MM.1S (cell line): Measurements from ENCODE around the gene UBE2Q2.
"Not testable (repeated sequence)": the region's sequence is repeated elsewhere in the genome, so short reads cannot be mapped to it uniquely, and the experiment has no call there.

ENCODE experiments used
- DNase-seq: peaks from one replicate; pipeline ENCODE4 v3.0.0-alpha.2; 2015
- H2AFZ ChIP-seq: fragments of 300-600 bp; sonication (generic); 2 replicates; pipeline ENCODE4 v1.6.0; 2016; ENCODE audit warnings: antibody characterized with exemption, low read length
- H3F3A ChIP-seq: fragments of 300-600 bp; sonication (generic); 2 replicates; pipeline ENCODE4 v1.6.1; 2016; ENCODE audit warnings: mild to moderate bottlenecking, antibody characterized with exemption, low read length, moderate library complexity, mixed read lengths; ENCODE audit not compliant: insufficient read depth
- H3K27ac ChIP-seq: fragments of 300-600 bp; sonication (generic); 2 replicates; pipeline ENCODE4 v1.5.1; 2016; ENCODE audit warnings: mild to moderate bottlenecking, low read length
- H3K27me3 ChIP-seq: fragments of 300-600 bp; sonication (generic); replicated peaks from 2 replicates; pipeline ENCODE4 v1.6.0; 2016; ENCODE audit warnings: low read length; ENCODE audit not compliant: insufficient read depth
- H3K36me3 ChIP-seq: fragments of 300-600 bp; sonication (generic); replicated peaks from 2 replicates; pipeline ENCODE4 v1.6.1; 2016; ENCODE audit warnings: mild to moderate bottlenecking, low read length, mixed read lengths; ENCODE audit not compliant: insufficient read depth
- H3K4me1 ChIP-seq: fragments of 300-600 bp; sonication (generic); 2 replicates; pipeline ENCODE4 v1.6.1; 2016; ENCODE audit warnings: low read length, mixed read lengths
- H3K4me2 ChIP-seq: fragments of 300-600 bp; sonication (generic); 2 replicates; pipeline ENCODE4 v1.6.0; 2016; ENCODE audit warnings: low read depth, low read length
- H3K4me3 ChIP-seq: fragments of 300-600 bp; sonication (generic); 2 replicates; pipeline ENCODE4 v1.5.1; 2016; ENCODE audit warnings: low read length, mixed read lengths
- H3K79me2 ChIP-seq: fragments of 300-600 bp; sonication (generic); 2 replicates; pipeline ENCODE4 v1.6.1; 2016; ENCODE audit warnings: mixed run types, low read length, mixed read lengths
- H3K9ac ChIP-seq: fragments of 300-600 bp; sonication (generic); 2 replicates; pipeline ENCODE4 v1.6.1; 2016; ENCODE audit warnings: low read length, mixed read lengths
- H3K9me2 ChIP-seq: fragments of 300-600 bp; sonication (generic); replicated peaks from 2 replicates; pipeline ENCODE4 v1.6.1; 2016; ENCODE audit warnings: mild to moderate bottlenecking, low read length, mixed read lengths; ENCODE audit not compliant: insufficient read depth
- H3K9me3 ChIP-seq: fragments of 300-600 bp; sonication (generic); replicated peaks from 2 replicates; pipeline ENCODE4 v1.6.1; 2016; ENCODE audit warnings: mild to moderate bottlenecking, low read length, mixed read lengths; ENCODE audit not compliant: insufficient read depth
- H4K20me1 ChIP-seq: fragments of 300-600 bp; sonication (generic); 2 replicates; pipeline ENCODE4 v1.6.1; 2016; ENCODE audit warnings: mild to moderate bottlenecking, low read length, moderate library complexity, mixed read lengths; ENCODE audit not compliant: insufficient read depth
- CTCF ChIP-seq: fragments of 300-600 bp; sonication (generic); IDR thresholded peaks from 2 replicates; pipeline ENCODE4 v1.5.1; 2016; ENCODE audit warnings: antibody characterized with exemption, low read length, mixed read lengths
- EZH2 ChIP-seq: fragments of 300-600 bp; sonication (generic); optimal IDR thresholded peaks from 2 replicates; pipeline ENCODE3; 2017; ENCODE audit warnings: low read depth, mild to moderate bottlenecking, antibody characterized with exemption, low read length, mixed read lengths
- EZH2phosphoT487 ChIP-seq: fragments of 300-600 bp; sonication (generic); IDR thresholded peaks from 2 replicates; pipeline ENCODE4 v1.6.1; 2018; ENCODE audit warnings: antibody characterized with exemption, low read length

UBE2Q2 gene

DNA sequence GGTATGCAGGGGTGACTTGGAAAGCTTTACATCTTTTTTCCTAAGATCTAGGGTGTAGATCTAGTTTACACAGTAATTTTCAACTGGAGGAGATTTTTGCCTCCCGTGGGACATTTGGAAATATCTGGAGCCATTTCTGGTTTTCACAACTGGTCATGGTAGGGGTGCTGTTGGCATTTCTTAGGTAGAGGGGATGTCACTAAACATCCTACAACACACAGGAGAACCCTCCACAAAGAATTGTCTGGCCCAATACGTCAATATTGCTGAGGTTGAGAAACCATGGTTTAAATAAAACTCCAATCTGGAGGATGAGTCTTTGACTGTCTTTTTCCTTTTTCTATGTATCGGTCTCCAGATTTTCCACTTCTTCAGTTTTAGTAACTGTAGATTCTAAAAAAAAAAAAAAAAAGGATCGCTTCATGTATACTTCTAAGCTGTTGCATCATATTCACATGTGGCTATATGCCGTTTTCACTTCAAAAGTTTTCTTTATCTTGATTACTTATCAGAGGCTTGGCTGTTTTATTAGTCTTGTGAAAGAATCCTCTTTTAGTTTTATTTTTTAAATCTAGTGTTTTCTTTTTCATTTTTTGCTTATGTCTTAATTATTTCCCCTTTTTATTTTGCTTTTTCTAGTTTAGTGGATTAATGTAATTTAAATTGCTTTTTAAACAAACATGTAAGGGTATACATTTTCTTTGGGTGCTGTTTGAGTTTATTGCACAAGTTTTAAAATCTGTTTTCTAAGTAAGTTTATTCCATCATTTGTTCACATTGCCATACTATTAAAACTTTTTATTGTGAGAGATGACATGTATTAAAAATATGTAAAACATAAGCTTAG lies 21.2 kb downstream of the UBE2Q2 start:
- Histone ChIP-seq H3K27me3 (no peaks in the 10 kb centered on the region), H3K9ac (no peak overlapping the region), H3F3A (no peaks in the 10 kb centered on the region), H3K4me2 (no peak overlapping the region), H3K27ac (no peak overlapping the region), H3K4me1 (0 out of 2 replicates have a peak, but pooled peaks cover 4% of the 10 kb centered on the region), H4K20me1 (no peaks in the 10 kb centered on the region), H3K4me3 (no peak overlapping the region), H3K9me3 (no peaks in the 10 kb centered on the region), H3K36me3 (no peaks in the 10 kb centered on the region), H3K79me2 (no peaks in the 10 kb centered on the region), H2AFZ (no peak overlapping the region), H3K9me2 (no peaks in the 10 kb centered on the region)
- no peak for TF ChIP-seq EZH2phosphoT487
- TF ChIP-seq CTCF = no peak
- no peak for TF ChIP-seq EZH2
- no peak for DNase-seq

- H3F3A ChIP-seq, H3K9me3 ChIP-seq, DNase-seq, H2AFZ ChIP-seq, H3K27ac ChIP-seq, H3K4me1 ChIP-seq, H3K36me3 ChIP-seq, H4K20me1 ChIP-seq, H3K9ac ChIP-seq, H3K27me3 ChIP-seq, H3K4me2 ChIP-seq, H3K79me2 ChIP-seq, H3K4me3 ChIP-seq, H3K9me2 ChIP-seq: not testable (repeated sequence)
Observed at GRCh38 chr15:75866045-75866444, 22.8 kb downstream of the UBE2Q2 start.

DNA sequence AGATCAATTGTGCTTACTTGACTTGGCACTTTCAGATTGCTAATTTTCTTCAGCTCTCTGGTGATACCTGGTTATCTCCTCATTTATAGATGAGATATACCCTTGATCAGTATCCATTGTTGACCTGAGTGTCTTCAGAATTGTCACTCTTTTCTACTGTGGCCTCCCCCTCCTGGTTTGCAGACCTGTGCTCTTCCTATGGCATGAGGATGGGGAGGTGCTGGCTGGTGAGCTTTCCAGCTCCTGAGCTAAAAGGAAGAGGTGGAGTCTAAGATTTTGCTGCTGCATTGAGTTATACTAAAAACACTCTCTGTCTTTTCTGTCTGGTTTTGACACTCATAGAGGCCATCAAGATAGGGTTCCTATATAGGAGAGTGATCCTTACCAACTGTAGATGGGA lies 23.7 kb downstream of the UBE2Q2 start:
- no peaks in the 10 kb centered on the region for H3K9me2 ChIP-seq
- no peaks in the 10 kb centered on the region for H4K20me1 ChIP-seq
- no peaks in the 10 kb centered on the region for H3K36me3 ChIP-seq
- no peak for DNase-seq
- no peaks in the 10 kb centered on the region for H3K4me1 ChIP-seq
- H3K9ac ChIP-seq = no peak overlapping the region
- no peak overlapping the region for H3K4me2 ChIP-seq
- no peaks in the 10 kb centered on the region for H3K9me3 ChIP-seq
- H3K79me2 ChIP-seq = no peaks in the 10 kb centered on the region
- no peaks in the 10 kb centered on the region for H3K27me3 ChIP-seq
- H3K4me3 ChIP-seq = no peak overlapping the region
- no peaks in the 10 kb centered on the region for H3F3A ChIP-seq
- no peak overlapping the region for H3K27ac ChIP-seq
- no peak overlapping the region for H2AFZ ChIP-seq
- TF ChIP-seq CTCF = no peak
- TF ChIP-seq EZH2 = no peak
- no peak for TF ChIP-seq EZH2phosphoT487

GRCh38 chr15:75867449-75867848 lies 24.2 kb downstream of the UBE2Q2 start:
- Histone ChIP-seq H3K79me2 (no peaks in the 10 kb centered on the region), H3K4me3 (no peak overlapping the region), H4K20me1 (no peaks in the 10 kb centered on the region), H3K9me3 (no peaks in the 10 kb centered on the region), H3K27me3 (no peaks in the 10 kb centered on the region), H3K9ac (no peak overlapping the region), H2AFZ (no peak overlapping the region), H3K27ac (no peak overlapping the region), H3K4me1 (no peaks in the 10 kb centered on the region), H3K9me2 (no peaks in the 10 kb centered on the region), H3K4me2 (no peak overlapping the region), H3K36me3 (no peaks in the 10 kb centered on the region), H3F3A (no peaks in the 10 kb centered on the region)
- TF ChIP-seq EZH2 (no peak), CTCF (no peak), EZH2phosphoT487 (no peak)
- DNase-seq = no peak
